NCI-H748 treated with DMSO at 0.1 percent for 48 hours (cell line): ENCODE measurements around the gene MSANTD2.

Experiments
- DNase-seq: peaks from one replicate; lab custom pipeline; 2025; lab: John Stamatoyannopoulos, UW

MSANTD2 gene

GRCh38 chr11:124753205-124753604 is 47.0 kb downstream of the MSANTD2 start:
- DNase-seq: no peak

DNA sequence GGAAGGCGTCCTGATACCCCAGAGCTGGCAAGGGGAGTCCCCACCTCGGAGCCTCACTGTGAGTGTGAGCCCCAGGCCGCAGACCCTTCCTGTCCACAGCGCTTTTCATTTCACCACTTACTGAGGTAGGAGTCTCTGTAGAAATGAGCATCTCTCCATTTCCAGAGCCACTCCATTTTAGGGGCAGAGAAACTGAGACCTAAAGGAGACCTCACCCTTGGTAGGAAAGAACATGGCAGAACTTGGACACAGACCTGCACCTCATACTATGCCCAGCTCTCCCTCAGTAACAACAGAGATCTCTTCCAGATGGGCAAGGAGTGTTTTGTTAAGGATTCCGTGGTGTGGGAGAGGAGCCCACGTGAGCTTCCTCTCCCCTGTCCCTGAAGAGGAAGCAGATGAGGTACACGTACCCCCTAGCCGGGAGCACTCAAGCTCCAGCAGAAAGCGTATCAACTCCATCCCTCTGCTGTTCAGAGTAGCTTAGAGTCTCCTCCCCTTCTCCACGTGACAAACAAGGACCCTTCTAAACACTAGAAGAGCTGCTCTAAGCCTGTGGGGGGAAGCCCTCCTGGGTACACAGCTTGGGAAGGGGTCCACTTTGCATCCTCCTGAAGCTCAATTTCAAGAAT is 47.6 kb downstream of the MSANTD2 start:
- no peak for DNase-seq

GRCh38 chr11:124751741-124752470 is 48.3 kb downstream of the MSANTD2 start, which contains the start of gene VSIG2:
Gene VSIG2 (minus strand): TSS chr11:124752255. CDS start chr11:124752137, 118 bp downstream.
- no peak for DNase-seq

GRCh38 chr11:124751391-124751740 is 48.8 kb downstream of the MSANTD2 start:
- DNase-seq: no peak

DNA sequence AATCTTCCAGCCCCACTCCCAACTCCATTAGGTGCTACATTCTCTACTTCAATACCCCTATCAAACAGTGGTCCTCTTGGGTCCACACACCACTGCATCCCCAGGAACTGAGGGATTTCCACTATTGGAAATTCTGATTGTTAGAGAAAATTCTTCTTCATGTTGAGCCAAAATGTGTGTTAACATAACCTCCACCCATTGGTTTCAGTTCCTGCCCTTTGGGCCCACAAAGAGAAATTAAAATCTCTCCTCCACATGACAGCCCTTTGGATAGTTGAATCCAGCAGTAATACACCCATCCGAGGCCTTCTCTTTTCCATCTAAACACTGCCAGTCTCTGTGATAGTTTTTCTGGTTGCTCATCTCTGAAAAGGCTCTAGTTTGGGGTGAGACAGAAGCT is 50.3 kb downstream of the MSANTD2 start:
- no peak for DNase-seq

- no peak for DNase-seq
These were observed 51.5 kb downstream of the MSANTD2 start for GRCh38 chr11:124748481-124749343.

- no peak for DNase-seq
These were observed 52.1 kb downstream of the MSANTD2 start for GRCh38 chr11:124748100-124748418.

GRCh38 chr11:124747406-124748099 is 52.7 kb downstream of the MSANTD2 start:
- no peak for DNase-seq

GRCh38 chr11:124746621-124747243 is 53.5 kb downstream of the MSANTD2 start:
- DNase-seq: peak; percentile 49

GRCh38 chr11:124745835-124746620 is 54.2 kb downstream of the MSANTD2 start:
- no peak for DNase-seq

DNA sequence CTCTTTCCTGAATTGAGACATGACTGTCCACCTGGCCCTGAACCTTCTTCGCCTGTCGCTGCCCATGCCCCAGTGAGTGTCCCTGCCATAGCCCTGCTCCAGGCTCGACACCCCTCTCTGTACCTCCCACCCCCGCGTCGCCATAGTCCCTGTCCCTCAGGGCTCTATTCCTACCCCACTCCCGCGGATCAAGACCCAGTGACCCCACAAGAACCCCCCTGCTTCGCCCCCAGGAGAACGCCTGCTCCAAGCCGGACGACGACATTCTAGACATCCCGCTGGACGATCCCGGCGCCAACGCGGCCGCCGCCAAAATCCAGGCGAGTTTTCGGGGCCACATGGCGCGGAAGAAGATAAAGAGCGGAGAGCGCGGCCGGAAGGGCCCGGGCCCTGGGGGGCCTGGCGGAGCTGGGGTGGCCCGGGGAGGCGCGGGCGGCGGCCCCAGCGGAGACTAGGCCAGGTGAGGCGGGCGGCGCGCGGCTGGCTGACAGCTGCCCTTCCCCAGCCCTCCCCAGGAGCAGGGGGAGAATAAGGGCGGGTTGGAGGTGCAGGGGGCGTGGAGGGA is 54.9 kb downstream of the MSANTD2 start:
- DNase-seq: no peak

DNA sequence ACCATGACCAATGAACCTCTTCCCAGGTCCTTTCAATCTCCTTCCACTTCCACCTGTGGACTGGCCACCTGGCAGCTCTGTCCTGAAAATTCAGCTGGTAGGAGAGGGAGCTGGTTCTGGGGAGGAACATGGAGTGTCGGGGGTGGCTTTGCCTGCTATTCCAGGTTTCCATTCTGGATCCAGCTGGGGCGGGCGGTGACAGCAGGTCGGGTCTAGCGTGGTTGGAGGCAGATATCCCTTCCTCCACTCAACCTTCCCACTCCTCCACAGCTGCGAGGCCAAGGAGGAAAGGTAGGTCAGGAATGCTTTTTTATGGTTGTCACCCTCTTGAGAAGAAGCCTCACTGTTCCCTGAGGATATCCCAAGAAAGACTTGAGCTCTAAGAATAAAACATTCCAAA is 57.2 kb downstream of the MSANTD2 start:
- no peak for DNase-seq

GRCh38 chr11:124742555-124742954 is 57.7 kb downstream of the MSANTD2 start:
- no peak for DNase-seq

DNA sequence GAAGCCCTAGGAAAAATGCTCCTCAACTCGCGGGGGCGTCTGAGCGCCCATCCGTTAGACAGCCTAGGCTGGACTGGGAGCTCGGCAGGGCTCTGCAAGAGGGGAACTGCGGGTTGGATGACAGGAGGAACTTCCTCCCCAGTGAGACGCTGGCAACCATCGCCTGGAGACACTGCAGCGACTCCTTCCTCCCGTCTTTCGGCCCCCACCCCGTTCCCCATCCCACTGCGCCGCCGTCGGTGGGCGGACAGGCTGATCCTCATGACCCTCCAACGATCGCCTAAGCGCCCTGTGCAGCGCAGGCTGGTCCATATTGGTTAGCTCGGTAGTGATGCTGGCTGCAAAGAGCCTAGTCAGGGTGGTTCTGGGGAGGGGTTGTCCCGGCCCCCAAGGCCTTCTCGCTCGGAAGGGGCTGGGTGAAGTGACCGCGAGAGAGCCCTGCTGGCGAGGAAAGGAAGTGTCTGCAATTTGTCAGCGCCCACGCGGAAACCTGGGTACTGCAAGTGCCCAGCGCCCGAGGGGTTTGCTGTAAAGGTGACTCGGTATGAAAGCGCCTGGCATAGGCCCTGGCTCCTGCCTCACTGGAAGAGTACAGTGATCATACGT is 59.8 kb downstream of the MSANTD2 start:
- peak; percentile 19 for DNase-seq

DNA sequence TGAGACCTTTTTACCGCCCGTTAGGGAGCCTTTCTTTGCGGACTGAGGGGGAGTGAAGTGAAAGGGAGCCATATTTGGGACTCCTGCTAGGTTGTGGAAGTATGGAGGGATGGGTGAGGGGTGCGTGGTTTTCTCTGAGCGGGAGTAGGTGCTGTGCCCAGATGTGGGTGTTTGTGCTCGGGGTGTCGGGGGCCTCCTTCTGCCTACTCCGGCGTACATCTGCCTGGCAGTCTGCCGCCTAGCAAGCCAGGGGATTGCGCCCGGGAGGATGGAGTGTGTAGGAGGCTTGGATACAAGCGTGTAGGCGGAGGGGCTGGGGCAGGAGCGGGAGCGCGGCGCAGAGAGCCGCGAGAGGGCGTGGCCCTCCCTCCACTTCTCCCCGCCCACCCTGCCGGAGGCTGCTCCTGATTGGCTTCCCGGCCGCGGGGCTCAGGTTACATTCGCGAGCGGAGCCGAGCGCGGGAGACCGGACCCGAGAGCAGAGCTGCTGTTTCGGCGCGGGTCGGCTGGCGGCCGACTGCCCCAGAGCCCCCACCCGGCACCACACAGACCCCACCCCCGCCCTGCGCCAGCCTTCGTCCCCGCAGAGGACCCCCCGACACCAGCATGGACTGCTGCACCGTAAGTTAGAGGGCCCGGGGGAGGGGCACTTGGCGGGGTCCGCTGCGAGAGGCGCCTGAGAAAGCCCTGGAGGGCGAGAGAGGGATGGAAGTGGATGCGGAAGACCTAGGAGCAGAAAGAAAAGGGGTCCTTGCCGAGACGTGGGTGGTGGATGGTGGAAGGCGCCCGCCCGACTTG is 60.5 kb downstream of the MSANTD2 start, which contains the start of gene NRGN:
Gene NRGN, plus strand, starts transcription at position 464 of the 798 bp plus-strand sequence. Its CDS starts 143 bp downstream, at position 607.
- peak; percentile 74 for DNase-seq

- DNase-seq: no peak
These were observed 61.3 kb downstream of the MSANTD2 start for GRCh38 chr11:124738713-124739478.

DNA sequence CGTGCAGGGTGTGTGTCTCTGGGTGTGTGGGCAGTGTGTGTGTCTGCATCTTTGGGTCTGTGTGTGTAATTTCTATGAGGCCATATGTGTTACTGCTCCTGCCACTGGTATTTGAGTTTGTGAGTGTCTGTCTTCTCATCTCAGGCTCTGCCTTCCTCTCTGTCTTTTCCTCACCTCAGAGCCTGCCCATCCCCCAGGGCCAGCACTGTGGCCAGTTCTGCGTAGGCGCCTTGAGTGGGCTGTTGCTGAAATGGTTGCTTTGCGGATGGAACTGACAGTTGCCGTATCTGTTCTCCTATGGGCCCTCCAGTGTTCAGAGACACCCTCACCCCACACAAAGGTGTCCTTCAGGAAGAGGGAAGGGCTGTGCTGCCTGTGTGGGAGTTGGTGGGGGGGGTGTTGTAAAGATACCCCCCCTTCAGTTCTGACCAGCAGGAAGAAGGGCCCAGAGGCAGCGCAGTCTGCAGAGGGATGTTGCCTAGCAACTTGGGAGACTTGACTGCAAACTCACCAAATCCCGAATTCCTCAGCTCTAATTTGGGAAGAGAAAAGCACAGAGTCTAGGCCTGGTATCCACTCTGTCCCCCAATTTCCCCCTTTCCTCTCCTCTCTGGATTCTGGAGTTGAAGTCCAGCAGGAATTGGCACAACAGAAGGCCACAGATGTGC is 62.4 kb downstream of the MSANTD2 start:
- DNase-seq: no peak

DNA sequence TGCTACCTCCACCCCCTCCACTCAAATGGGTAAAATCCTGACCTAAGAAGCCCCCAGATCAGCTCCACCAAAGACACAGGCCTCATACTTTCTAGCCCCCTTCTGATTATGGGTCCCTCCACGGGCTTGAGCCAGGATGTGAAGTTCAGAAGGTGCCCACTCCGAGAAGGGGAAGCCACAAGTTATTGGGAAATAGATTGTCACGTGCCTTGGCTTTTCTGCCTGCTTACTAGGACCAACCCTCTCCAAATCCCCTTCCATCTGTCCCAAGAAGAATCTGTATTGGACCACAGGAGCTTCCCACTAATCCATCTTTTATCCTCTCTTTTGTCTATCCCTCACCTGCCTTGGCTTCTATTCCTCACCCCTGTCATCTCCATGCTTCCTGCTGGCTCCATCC is 63.5 kb downstream of the MSANTD2 start:
- DNase-seq: no peak
